NB4 (cell line): Measurements from ENCODE around the gene TCF7.

Experiments
- CTCF ChIP-seq: IDR thresholded peaks from one replicate; pipeline ENCODE4 v1.5.1; 2012; ENCODE audit warnings: low read depth, low read length
- POLR2A ChIP-seq: IDR thresholded peaks from 2 replicates; pipeline ENCODE4 v1.6.1; 2011; ENCODE audit warnings: mild to moderate bottlenecking; ENCODE audit not compliant: insufficient read length; ENCODE audit errors: extremely low read depth

GRCh38 chr5:134070725-134071613, 43.5 kb upstream of the TCF7 start:
- TF ChIP-seq POLR2A (no peak), CTCF (no peak)
